ENCODE results near the gene ABCG2.

ABCG2 gene

GRCh38 chr4:88158489-88159228, at the start of gene ABCG2:
TSS of gene ABCG2 (minus strand) at chr4:88158639. CDS start at chr4:88139995, 18,644 bp downstream.
- peak in 1 of 2 experiments; percentile 10 for DNase-seq

GRCh38 chr4:88208156-88208555, 49.7 kb upstream of the ABCG2 start:
- no peak for DNase-seq

- DNase-seq = no peak
Measured at GRCh38 chr4:88207171-88207570, 48.7 kb upstream of the ABCG2 start.

- no peak for DNase-seq
Measured at GRCh38 chr4:88204882-88205281, 46.4 kb upstream of the ABCG2 start.

GRCh38 chr4:88202443-88202842, 44.0 kb upstream of the ABCG2 start:
- no peak for DNase-seq

GRCh38 chr4:88200186-88200585, 41.7 kb upstream of the ABCG2 start:
- DNase-seq = no peak

GRCh38 chr4:88196523-88197185, 38.2 kb upstream of the ABCG2 start:
- DNase-seq = no peak

- DNase-seq = no peak
Measured at GRCh38 chr4:88196013-88196365, 37.5 kb upstream of the ABCG2 start.

GRCh38 chr4:88195328-88196012, 37.0 kb upstream of the ABCG2 start:
- no peak for DNase-seq

GRCh38 chr4:88191404-88191803, 33.0 kb upstream of the ABCG2 start:
- DNase-seq = no peak

- no peak for DNase-seq
Measured at GRCh38 chr4:88189881-88190585, 31.6 kb upstream of the ABCG2 start.

GRCh38 chr4:88189418-88189738, 30.9 kb upstream of the ABCG2 start:
- no peak for DNase-seq

- DNase-seq = no peak
Measured at GRCh38 chr4:88188738-88189417, 30.4 kb upstream of the ABCG2 start.

- no peak for DNase-seq
Measured at GRCh38 chr4:88187766-88188165, 29.3 kb upstream of the ABCG2 start.

- DNase-seq = no peak
Measured at GRCh38 chr4:88185906-88186305, 27.5 kb upstream of the ABCG2 start.

GRCh38 chr4:88179261-88179660, 20.8 kb upstream of the ABCG2 start:
- DNase-seq = no peak

- DNase-seq = no peak
Measured at GRCh38 chr4:88178626-88179231, 20.3 kb upstream of the ABCG2 start.

GRCh38 chr4:88177983-88178625, 19.7 kb upstream of the ABCG2 start:
- DNase-seq = no peak

GRCh38 chr4:88172987-88173386, 14.5 kb upstream of the ABCG2 start:
- no peak for DNase-seq

- DNase-seq = no peak
Measured at GRCh38 chr4:88171206-88171605, 12.8 kb upstream of the ABCG2 start.

GRCh38 chr4:88169298-88169697, 10.9 kb upstream of the ABCG2 start:
- no peak for DNase-seq

GRCh38 chr4:88166608-88167007, 8.2 kb upstream of the ABCG2 start:
- DNase-seq = no peak

Data from NCI-H1930 (cell line).